Neuronal stem cell (in vitro differentiated cells): ENCODE results near the gene GRIK4.

Experiments
- DNase-seq: peaks from one replicate; pipeline ENCODE4 v3.0.0-alpha.2; 2013; ENCODE audit warnings: low spot score
- H2AFZ ChIP-seq: one replicate; pipeline ENCODE4 v1.6.1; 2013; ENCODE audit warnings: mild to moderate bottlenecking, low read length, inconsistent platforms
- H2AK5ac ChIP-seq: 2 replicates; pipeline ENCODE4 v1.6.1; 2013; ENCODE audit warnings: low read depth, mild to moderate bottlenecking, inconsistent platforms, low read length, moderate library complexity, mixed read lengths
- H2BK120ac ChIP-seq: 2 replicates; pipeline ENCODE4 v1.6.1; 2013; ENCODE audit warnings: low read depth, mild to moderate bottlenecking, inconsistent platforms, low read length, moderate library complexity, mixed read lengths
- H2BK12ac ChIP-seq: one replicate; pipeline ENCODE4 v1.6.1; 2013; ENCODE audit warnings: low read length, inconsistent platforms
- H2BK15ac ChIP-seq: 2 replicates; pipeline ENCODE4 v1.6.1; 2013; ENCODE audit warnings: mild to moderate bottlenecking, low read length, inconsistent platforms, mixed read lengths
- H2BK5ac ChIP-seq: one replicate; pipeline ENCODE4 v1.6.1; 2013; ENCODE audit warnings: inconsistent platforms, mild to moderate bottlenecking, low read length, moderate library complexity
- H3K14ac ChIP-seq: one replicate; pipeline ENCODE4 v1.6.1; 2013; ENCODE audit warnings: low read length, inconsistent platforms
- H3K18ac ChIP-seq: 2 replicates; pipeline ENCODE4 v1.6.1; 2013; ENCODE audit warnings: low read length, inconsistent platforms
- H3K23ac ChIP-seq: 2 replicates; pipeline ENCODE4 v1.6.1; 2013; ENCODE audit warnings: low read depth, mild to moderate bottlenecking, mixed read lengths, low read length, inconsistent platforms; ENCODE audit not compliant: poor library complexity
- H3K27ac ChIP-seq: replicated peaks from 3 replicates; pipeline ENCODE4 v1.5.1; 2013; ENCODE audit warnings: low read length, inconsistent platforms
- H3K27me3 ChIP-seq, 3 experiments: 2 replicates each; pipeline ENCODE4 v1.6.1; 2013; ENCODE audit warnings: low read length in 3 of 3, mild to moderate bottlenecking in 2 of 3, inconsistent platforms in 1 of 3, low read depth in 1 of 3, mixed read lengths in 1 of 3, moderate library complexity in 1 of 3; ENCODE audit not compliant: control insufficient read depth in 3 of 3, insufficient read depth in 3 of 3
- H3K36me3 ChIP-seq, 2 donors: replicated peaks in 1 of 2; 2 replicates each; pipeline ENCODE4 v1.6.1; 2013; ENCODE audit warnings: low read length in 2 of 2; ENCODE audit not compliant: control insufficient read depth in 2 of 2, insufficient read depth in 2 of 2
- H3K4ac ChIP-seq: 2 replicates; pipeline ENCODE4 v1.6.1; 2013; ENCODE audit warnings: inconsistent platforms, mild to moderate bottlenecking, low read length, moderate library complexity
- H3K4me1 ChIP-seq, 2 donors: 1 replicate in 1 of 2; 2 replicates in 1 of 2; pipeline ENCODE4 v1.6.1; 2013; ENCODE audit warnings: low read length in 2 of 2, low read depth in 1 of 2; ENCODE audit not compliant: control insufficient read depth in 2 of 2, insufficient read depth in 1 of 2
- H3K4me2 ChIP-seq: one replicate; pipeline ENCODE4 v1.6.1; 2013; ENCODE audit warnings: mild to moderate bottlenecking, low read length, inconsistent platforms; ENCODE audit not compliant: insufficient read depth, poor library complexity, severe bottlenecking
- H3K4me3 ChIP-seq, 2 donors: 2 replicates each; pipeline ENCODE4 v1.5.1; 2013; ENCODE audit warnings: low read length in 2 of 2, mild to moderate bottlenecking in 2 of 2, inconsistent platforms in 1 of 2, moderate library complexity in 1 of 2
- H3K79me1 ChIP-seq: one replicate; pipeline ENCODE4 v1.6.1; 2013; ENCODE audit warnings: low read depth, mild to moderate bottlenecking, inconsistent platforms, low read length, moderate library complexity
- H3K9ac ChIP-seq: one replicate; pipeline ENCODE4 v1.6.1; 2013; ENCODE audit warnings: mild to moderate bottlenecking, low read depth, low read length, inconsistent platforms; ENCODE audit not compliant: poor library complexity
- H3K9me3 ChIP-seq, 2 donors: replicated peaks in 1 of 2; 2 replicates each; pipeline versions ENCODE3 to v1.6.1; 2013; ENCODE audit warnings: low read length in 2 of 2, mild to moderate bottlenecking in 2 of 2, inconsistent platforms in 1 of 2, low read depth in 1 of 2, mixed read lengths in 1 of 2, moderate library complexity in 1 of 2; ENCODE audit not compliant: control insufficient read depth in 2 of 2, insufficient read depth in 1 of 2
- H4K8ac ChIP-seq: one replicate; pipeline ENCODE4 v1.6.1; 2013; ENCODE audit warnings: low read depth, mild to moderate bottlenecking, inconsistent platforms, low read length, moderate library complexity
- H4K91ac ChIP-seq: one replicate; pipeline ENCODE4 v1.6.1; 2013; ENCODE audit warnings: low read length, low read depth, mild to moderate bottlenecking, inconsistent platforms; ENCODE audit not compliant: poor library complexity
- whole genome bisulfite sequencing, 2 donors: extraction: QIAGEN DNeasy Blood & Tissue Kit; methylation state at CpG; one replicate each; pipeline ENCODE4 v1.1.7; 2013; ENCODE audit warnings: missing lambda C conversion rate in 2 of 2, mixed read lengths in 1 of 2; ENCODE audit not compliant: insufficient read length in 2 of 2, insufficient replicate concordance in 1 of 2; ENCODE audit errors: extremely low coverage in 2 of 2; 5-methylcytosine and 5-hydroxymethylcytosine counted together

GRIK4 gene

GRCh38 chr11:120698918-120699317, 187.4 kb downstream of the GRIK4 start:
- Histone ChIP-seq H3K36me3 (no peaks in the 10 kb centered on the region), H2AFZ (no peak overlapping the region), H3K4ac (no peak overlapping the region), H2BK5ac (no peak overlapping the region), H3K23ac (no peak overlapping the region), H3K27me3 (no peaks in the 10 kb centered on the region), H4K91ac (no peak overlapping the region), H3K18ac (no peak overlapping the region), H3K14ac (no peak overlapping the region), H3K9ac (no peak overlapping the region), H3K4me3 (no peak overlapping the region), H3K4me2 (no peak overlapping the region), H3K79me1 (no peaks in the 10 kb centered on the region), H3K27ac (no peak overlapping the region), H4K8ac (no peak overlapping the region), H3K4me1 (no peaks in the 10 kb centered on the region), H2BK12ac (no peak overlapping the region), H2BK15ac (no peak overlapping the region), H3K9me3 (peaks cover 0 to 3% of the 10 kb centered on the region in 2 donors), H2BK120ac (no peak overlapping the region), H2AK5ac (no peak overlapping the region)
- no CpG with 5 or more reads among the region's 6 CpGs for WGBS, 2 donors
- no peak for DNase-seq

GRCh38 chr11:120702656-120703055, 191.1 kb downstream of the GRIK4 start:
- H3K27ac ChIP-seq, result no peak overlapping the region
- H3K36me3 ChIP-seq, result no peaks in the 10 kb centered on the region
- WGBS, 2 donors, result no CpG with 5 or more reads among the region's 3 CpGs
- no peak overlapping the region for H3K4me3 ChIP-seq
- H3K9ac ChIP-seq, result no peak overlapping the region
- H3K4me2 ChIP-seq, result no peak overlapping the region
- no peak overlapping the region for H2AFZ ChIP-seq
- H3K18ac ChIP-seq, result no peak overlapping the region
- no peak overlapping the region for H3K23ac ChIP-seq
- no peak overlapping the region for H3K14ac ChIP-seq
- H2BK12ac ChIP-seq, result no peak overlapping the region
- H3K27me3 ChIP-seq, result no peaks in the 10 kb centered on the region
- no peak overlapping the region for H2AK5ac ChIP-seq
- H3K79me1 ChIP-seq, result no peaks in the 10 kb centered on the region
- no peak overlapping the region for H4K91ac ChIP-seq
- no peak overlapping the region for H2BK120ac ChIP-seq
- no peak overlapping the region for H2BK15ac ChIP-seq
- no peak for DNase-seq
- H3K9me3 ChIP-seq, result peaks cover 2 to 23% of the 10 kb centered on the region in 2 donors
- H2BK5ac ChIP-seq, result no peak overlapping the region
- H3K4me1 ChIP-seq, result no peaks in the 10 kb centered on the region
- no peak overlapping the region for H4K8ac ChIP-seq
- no peak overlapping the region for H3K4ac ChIP-seq

GRCh38 chr11:120703358-120704152, 192.0 kb downstream of the GRIK4 start:
- H3K14ac ChIP-seq, result no peak overlapping the region
- H3K4ac ChIP-seq, result no peak overlapping the region
- H2AFZ ChIP-seq, result no peak overlapping the region
- DNase-seq, result no peak
- H4K91ac ChIP-seq, result no peak overlapping the region
- no peak overlapping the region for H2BK5ac ChIP-seq
- no peak overlapping the region for H3K9ac ChIP-seq
- no peak overlapping the region for H3K23ac ChIP-seq
- no peak overlapping the region for H3K18ac ChIP-seq
- no peak overlapping the region for H2BK15ac ChIP-seq
- H2BK120ac ChIP-seq, result no peak overlapping the region
- H3K9me3 ChIP-seq, result peaks cover 3 to 30% of the 10 kb centered on the region in 2 donors
- no peaks in the 10 kb centered on the region for H3K79me1 ChIP-seq
- H2AK5ac ChIP-seq, result no peak overlapping the region
- H2BK12ac ChIP-seq, result no peak overlapping the region
- H3K27ac ChIP-seq, result no peak overlapping the region
- H3K36me3 ChIP-seq, result no peaks in the 10 kb centered on the region
- no peaks in the 10 kb centered on the region for H3K4me1 ChIP-seq
- H3K4me3 ChIP-seq, result no peak overlapping the region
- WGBS, 2 donors, result no CpG with 5 or more reads among the region's 9 CpGs
- H4K8ac ChIP-seq, result no peak overlapping the region
- no peaks in the 10 kb centered on the region for H3K27me3 ChIP-seq
- no peak overlapping the region for H3K4me2 ChIP-seq

- Histone ChIP-seq H3K4ac (no peak overlapping the region), H3K9me3 (peaks cover 3 to 30% of the 10 kb centered on the region in 2 donors), H3K23ac (no peak overlapping the region), H2AK5ac (no peak overlapping the region), H3K36me3 (no peaks in the 10 kb centered on the region), H4K91ac (no peak overlapping the region), H2BK12ac (no peak overlapping the region), H3K4me1 (peaks cover 0 to 2% of the 10 kb centered on the region in 2 donors), H2AFZ (no peak overlapping the region), H3K4me3 (no peak overlapping the region), H3K4me2 (no peak overlapping the region), H3K79me1 (no peaks in the 10 kb centered on the region), H2BK15ac (no peak overlapping the region), H4K8ac (no peak overlapping the region), H2BK120ac (no peak overlapping the region), H3K18ac (no peak overlapping the region), H3K14ac (no peak overlapping the region), H3K27ac (no peak overlapping the region), H3K27me3 (no peaks in the 10 kb centered on the region), H2BK5ac (no peak overlapping the region), H3K9ac (no peak overlapping the region)
- DNase-seq, result no peak
- no CpG with 5 or more reads among the region's 4 CpGs for WGBS, 2 donors
These were observed 192.8 kb downstream of the GRIK4 start for GRCh38 chr11:120704256-120704750.
